Sigmoid colon (tissue), 4 donors: ENCODE results near the gene RING1.

Source experiments
- POLR2AphosphoS5 ChIP-seq, 4 donors: sonication (generic); formaldehyde crosslinking; IDR thresholded peaks; one replicate each; pipeline ENCODE4 v1.6.1; 2017; ENCODE audit warnings: antibody characterized with exemption in 4 of 4
- TF ChIP-seq, protein P1 (sequence below), 4 experiments: fragments of 450-650 bp in 3 of 4; fragments of 200-600 bp in 1 of 4; IDR thresholded peaks; one replicate each; pipeline ENCODE4 v1.5.1; 2016 to 2019; ENCODE audit warnings: antibody characterized with exemption in 4 of 4, mild to moderate bottlenecking in 3 of 4, moderate library complexity in 2 of 4

DNA sequence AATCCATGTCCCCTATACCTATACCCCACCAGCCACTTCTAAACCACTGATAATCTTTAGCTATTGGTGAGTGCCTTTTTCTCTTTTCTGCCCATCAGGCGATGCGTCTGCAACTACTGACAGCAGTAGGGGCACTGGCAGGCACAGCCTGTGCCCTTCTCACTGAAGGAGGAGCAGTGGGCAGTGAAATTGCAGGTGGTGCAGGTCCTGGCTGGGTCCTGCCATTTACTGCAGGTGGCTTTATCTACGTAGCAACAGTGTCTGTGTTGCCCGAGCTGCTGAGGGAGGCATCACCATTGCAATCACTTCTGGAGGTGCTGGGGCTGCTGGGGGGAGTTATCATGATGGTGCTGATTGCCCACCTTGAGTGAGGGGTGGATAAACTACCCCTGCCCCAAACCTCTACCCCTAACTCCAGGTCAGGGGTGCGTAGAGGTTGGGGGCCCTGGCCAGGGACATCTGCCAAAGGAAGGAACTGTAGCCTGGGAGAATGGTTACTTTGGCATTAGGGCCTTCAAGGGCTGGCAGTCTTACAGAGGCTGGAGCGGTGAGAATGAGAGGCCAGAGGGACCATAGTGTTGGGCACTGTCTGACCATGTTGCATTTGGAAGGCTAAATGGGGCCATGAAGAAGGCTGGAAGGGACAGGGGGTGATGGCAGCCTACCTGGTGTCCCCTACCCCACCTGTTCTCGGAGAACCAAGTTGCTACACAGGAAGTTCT, 4.7 kb upstream of the RING1 start:
- TF ChIP-seq, protein P1, sequence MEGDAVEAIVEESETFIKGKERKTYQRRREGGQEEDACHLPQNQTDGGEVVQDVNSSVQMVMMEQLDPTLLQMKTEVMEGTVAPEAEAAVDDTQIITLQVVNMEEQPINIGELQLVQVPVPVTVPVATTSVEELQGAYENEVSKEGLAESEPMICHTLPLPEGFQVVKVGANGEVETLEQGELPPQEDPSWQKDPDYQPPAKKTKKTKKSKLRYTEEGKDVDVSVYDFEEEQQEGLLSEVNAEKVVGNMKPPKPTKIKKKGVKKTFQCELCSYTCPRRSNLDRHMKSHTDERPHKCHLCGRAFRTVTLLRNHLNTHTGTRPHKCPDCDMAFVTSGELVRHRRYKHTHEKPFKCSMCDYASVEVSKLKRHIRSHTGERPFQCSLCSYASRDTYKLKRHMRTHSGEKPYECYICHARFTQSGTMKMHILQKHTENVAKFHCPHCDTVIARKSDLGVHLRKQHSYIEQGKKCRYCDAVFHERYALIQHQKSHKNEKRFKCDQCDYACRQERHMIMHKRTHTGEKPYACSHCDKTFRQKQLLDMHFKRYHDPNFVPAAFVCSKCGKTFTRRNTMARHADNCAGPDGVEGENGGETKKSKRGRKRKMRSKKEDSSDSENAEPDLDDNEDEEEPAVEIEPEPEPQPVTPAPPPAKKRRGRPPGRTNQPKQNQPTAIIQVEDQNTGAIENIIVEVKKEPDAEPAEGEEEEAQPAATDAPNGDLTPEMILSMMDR (IDR thresholded peaks at IDR 0.05), result no peak
- TF ChIP-seq POLR2AphosphoS5 (IDR thresholded peaks at IDR 0.05), result no peak
